Stimulated activated naive CD8-positive, alpha-beta T cell treated with anti-CD3 and anti-CD28 coated beads, Interleukin-15, Interleukin-2, amounts not matched to agents 100 U/mL and 50 U/mL, for 24 hours (primary cell): Measurements from ENCODE around the gene GOLGA8K.
"Not testable (repeated sequence)": the region's sequence is repeated elsewhere in the genome, so short reads cannot be mapped to it uniquely, and the experiment has no call there.

Experiments
- ATAC-seq: fragments of 150-1000 bp; cut with Tn5 transposase; one replicate; pipeline ENCODE4 v1.10.0; 2021
- DNase-seq: peaks from one replicate; pipeline ENCODE4 v3.0.0; 2021

The GOLGA8K gene

GRCh38 chr15:32358462-32358861 is 44.6 kb downstream of the GOLGA8K start:
- DNase-seq: not testable (repeated sequence)
- ATAC-seq: peak; percentile 52

- not testable (repeated sequence) for DNase-seq, ATAC-seq
These were observed 46.2 kb downstream of the GOLGA8K start for GRCh38 chr15:32356909-32357308.

- peak; percentile 14 for ATAC-seq
These were observed 50.3 kb downstream of the GOLGA8K start for GRCh38 chr15:32352748-32353147.

GRCh38 chr15:32350563-32351220 is 52.4 kb downstream of the GOLGA8K start:
- not testable (repeated sequence) for DNase-seq, ATAC-seq

More at GRCh38 chr15:32352748-32353147, 50.3 kb downstream of the GOLGA8K start:
- DNase-seq: not testable (repeated sequence)

- ATAC-seq, DNase-seq: not testable (repeated sequence)
These were observed 56.1 kb downstream of the GOLGA8K start for GRCh38 chr15:32347037-32347436.

GRCh38 chr15:32345978-32346547 is 57.0 kb downstream of the GOLGA8K start:
- DNase-seq: not testable (repeated sequence)
- peak; percentile 32 for ATAC-seq

- ATAC-seq, DNase-seq: not testable (repeated sequence)
These were observed 59.2 kb downstream of the GOLGA8K start for GRCh38 chr15:32343921-32344320.
